ENCODE measurements around the gene EYS.

DNA sequence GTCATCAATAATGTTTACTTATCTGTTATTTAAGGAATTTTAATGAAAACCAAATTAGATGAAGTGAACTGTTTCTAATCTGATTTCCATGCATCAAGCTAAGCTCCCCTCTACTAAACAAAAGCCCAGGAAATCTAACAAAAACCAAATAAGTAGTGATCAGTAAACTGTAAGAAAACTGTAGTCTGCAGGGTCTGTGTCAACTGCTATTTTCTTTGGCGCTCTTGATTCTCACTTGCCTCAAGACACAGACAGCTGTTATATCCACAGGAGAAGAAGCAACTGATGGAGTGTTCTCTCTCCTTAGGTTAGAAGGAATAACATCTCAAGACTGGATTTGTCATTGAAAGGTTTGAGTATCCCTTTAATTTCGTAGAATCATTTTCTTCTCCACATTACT is 1777.9 kb downstream of the EYS start:
- TF ChIP-seq, protein P1, sequence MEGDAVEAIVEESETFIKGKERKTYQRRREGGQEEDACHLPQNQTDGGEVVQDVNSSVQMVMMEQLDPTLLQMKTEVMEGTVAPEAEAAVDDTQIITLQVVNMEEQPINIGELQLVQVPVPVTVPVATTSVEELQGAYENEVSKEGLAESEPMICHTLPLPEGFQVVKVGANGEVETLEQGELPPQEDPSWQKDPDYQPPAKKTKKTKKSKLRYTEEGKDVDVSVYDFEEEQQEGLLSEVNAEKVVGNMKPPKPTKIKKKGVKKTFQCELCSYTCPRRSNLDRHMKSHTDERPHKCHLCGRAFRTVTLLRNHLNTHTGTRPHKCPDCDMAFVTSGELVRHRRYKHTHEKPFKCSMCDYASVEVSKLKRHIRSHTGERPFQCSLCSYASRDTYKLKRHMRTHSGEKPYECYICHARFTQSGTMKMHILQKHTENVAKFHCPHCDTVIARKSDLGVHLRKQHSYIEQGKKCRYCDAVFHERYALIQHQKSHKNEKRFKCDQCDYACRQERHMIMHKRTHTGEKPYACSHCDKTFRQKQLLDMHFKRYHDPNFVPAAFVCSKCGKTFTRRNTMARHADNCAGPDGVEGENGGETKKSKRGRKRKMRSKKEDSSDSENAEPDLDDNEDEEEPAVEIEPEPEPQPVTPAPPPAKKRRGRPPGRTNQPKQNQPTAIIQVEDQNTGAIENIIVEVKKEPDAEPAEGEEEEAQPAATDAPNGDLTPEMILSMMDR (IDR thresholded peaks at IDR 0.05; ENCODE audit: low read length): no peak
- no peak for TF ChIP-seq EZH2 (optimal IDR thresholded peaks at IDR 0.05; ENCODE audit: low read depth, low read length)
- TF ChIP-seq EZH2phosphoT487 (IDR thresholded peaks at IDR 0.05; ENCODE audit: low read length): no peak

Data from MM.1S (cell line).